SK-N-SH treated with all-trans-retinoic acid at 6 μM for 48 hours (cell line): ENCODE results near the gene HSP90AB1.

Experiments
- ATAC-seq: fragments of 200-7000 bp; cut with Tn5 transposase; 3 replicates; pipeline ENCODE4 v1.9.1; 2020; ENCODE audit warnings: mild to moderate bottlenecking, moderate library complexity
- ARNTL ChIP-seq: fragments of 450-650 bp; formaldehyde crosslinking; IDR thresholded peaks from 2 replicates; pipeline ENCODE4 v1.5.0; 2020; ENCODE audit warnings: low read depth, mild to moderate bottlenecking, moderate library complexity, borderline replicate concordance
- BACH2 ChIP-seq: fragments of 250-450 bp; sonication (Bioruptor Pico); IDR thresholded peaks from 2 replicates; pipeline ENCODE4 v1.9.0; 2021; ENCODE audit warnings: mild to moderate bottlenecking, borderline replicate concordance
- CREB5 ChIP-seq: fragments of 250-450 bp; sonication (Bioruptor Pico); IDR thresholded peaks from 2 replicates; pipeline ENCODE4 v1.5.1; 2020; ENCODE audit warnings: low read depth, mild to moderate bottlenecking, moderate library complexity
- CSRNP3 ChIP-seq: fragments of 250-450 bp; sonication (Bioruptor Pico); IDR thresholded peaks from 2 replicates; pipeline ENCODE4 v1.5.1; 2021; ENCODE audit warnings: mild to moderate bottlenecking, moderate library complexity
- ESRRG ChIP-seq: fragments of 250-450 bp; sonication (Bioruptor Pico); IDR thresholded peaks from 2 replicates; pipeline ENCODE4 v1.6.1; 2021; ENCODE audit warnings: mild to moderate bottlenecking
- GLIS3 ChIP-seq: fragments of 250-450 bp; sonication (Bioruptor Pico); IDR thresholded peaks from 2 replicates; pipeline ENCODE4 v1.5.0; 2020; ENCODE audit warnings: mild to moderate bottlenecking, moderate library complexity
- OSR1 ChIP-seq: fragments of 250-450 bp; sonication (Bioruptor Pico); IDR thresholded peaks from 2 replicates; pipeline ENCODE4 v1.8.0; 2022; ENCODE audit warnings: moderate library complexity, mild to moderate bottlenecking, inconsistent platforms
- PPARA ChIP-seq: fragments of 250-450 bp; sonication (Bioruptor Pico); IDR thresholded peaks from 2 replicates; pipeline ENCODE4 v1.5.0; 2020; ENCODE audit warnings: mild to moderate bottlenecking, borderline replicate concordance
- RARB ChIP-seq: fragments of 250-450 bp; sonication (Bioruptor Pico); IDR thresholded peaks from 2 replicates; pipeline ENCODE4 v1.8.0; 2021; ENCODE audit warnings: mild to moderate bottlenecking, moderate library complexity
- SNAI2 ChIP-seq: fragments of 250-450 bp; sonication (Bioruptor Pico); IDR thresholded peaks from 2 replicates; pipeline ENCODE4 v1.5.0; 2020; ENCODE audit warnings: mild to moderate bottlenecking, moderate library complexity
- TCF4 ChIP-seq: fragments of 250-450 bp; sonication (Bioruptor Pico); IDR thresholded peaks from 2 replicates; pipeline ENCODE4 v1.8.0; 2021; ENCODE audit warnings: mild to moderate bottlenecking, moderate library complexity, borderline replicate concordance
- TOX ChIP-seq: fragments of 250-450 bp; sonication (Bioruptor Pico); IDR thresholded peaks from 2 replicates; pipeline ENCODE4 v1.8.0; 2021; ENCODE audit warnings: mild to moderate bottlenecking, moderate library complexity, borderline replicate concordance
- TSHZ2 ChIP-seq: fragments of 250-450 bp; sonication (Bioruptor Pico); IDR thresholded peaks from 2 replicates; pipeline ENCODE4 v1.5.0; 2020; ENCODE audit warnings: mild to moderate bottlenecking, moderate library complexity
- ZC3H10 ChIP-seq: fragments of 250-450 bp; sonication (Bioruptor Pico); IDR thresholded peaks from 2 replicates; pipeline ENCODE4 v1.5.1; 2021; ENCODE audit warnings: mild to moderate bottlenecking, moderate library complexity
- ZFP30 ChIP-seq: fragments of 450-650 bp; formaldehyde crosslinking; IDR thresholded peaks from 2 replicates; pipeline ENCODE4 v1.5.0; 2022; ENCODE audit warnings: mild to moderate bottlenecking, moderate library complexity
- ZNF565 ChIP-seq: fragments of 450-650 bp; formaldehyde crosslinking; conservative IDR thresholded peaks from 2 replicates; pipeline ENCODE4 v1.5.0; 2020; ENCODE audit warnings: low read depth, mild to moderate bottlenecking, moderate library complexity
- ZNF70 ChIP-seq: fragments of 450-650 bp; formaldehyde crosslinking; IDR thresholded peaks from 2 replicates; pipeline ENCODE4 v1.5.0; 2020; ENCODE audit warnings: mild to moderate bottlenecking, moderate library complexity
- ZNF8 ChIP-seq: fragments of 450-650 bp; formaldehyde crosslinking; IDR thresholded peaks from 2 replicates; pipeline ENCODE4 v1.5.0; 2020; ENCODE audit warnings: mild to moderate bottlenecking, moderate library complexity
- TF ChIP-seq, protein P1 (sequence below): fragments of 250-450 bp; sonication (Bioruptor Pico); IDR thresholded peaks from 2 replicates; pipeline ENCODE4 v1.8.0; 2021; ENCODE audit warnings: low read depth, mild to moderate bottlenecking, moderate library complexity, borderline replicate concordance
- TF ChIP-seq, protein P2 (sequence below): fragments of 250-450 bp; sonication (Bioruptor Pico); IDR thresholded peaks from 2 replicates; pipeline ENCODE4 v1.8.0; 2020; ENCODE audit warnings: mild to moderate bottlenecking, moderate library complexity, borderline replicate concordance

HSP90AB1 gene

DNA sequence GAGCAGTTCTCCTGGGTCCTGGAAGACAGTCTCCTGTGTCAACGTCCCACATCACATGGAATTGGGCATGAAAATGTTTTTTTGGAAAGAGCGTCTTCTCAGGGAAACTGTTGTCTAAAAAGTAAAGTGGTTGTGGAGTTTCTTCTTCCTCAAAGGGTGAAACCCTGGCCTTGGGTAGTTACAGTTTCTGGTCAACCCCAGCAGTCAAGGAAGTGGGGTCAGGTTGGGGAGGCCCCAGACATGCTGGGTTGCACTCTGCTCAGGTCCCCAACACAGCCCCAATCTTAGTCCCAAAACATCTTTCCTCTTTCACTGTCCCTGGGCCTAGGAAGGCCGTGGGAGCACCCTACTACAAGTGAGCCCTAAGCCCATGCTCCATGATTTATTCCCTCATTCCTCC lies 19.4 kb downstream of the HSP90AB1 start:
- no peak for TF ChIP-seq BACH2
- TF ChIP-seq, protein P1, sequence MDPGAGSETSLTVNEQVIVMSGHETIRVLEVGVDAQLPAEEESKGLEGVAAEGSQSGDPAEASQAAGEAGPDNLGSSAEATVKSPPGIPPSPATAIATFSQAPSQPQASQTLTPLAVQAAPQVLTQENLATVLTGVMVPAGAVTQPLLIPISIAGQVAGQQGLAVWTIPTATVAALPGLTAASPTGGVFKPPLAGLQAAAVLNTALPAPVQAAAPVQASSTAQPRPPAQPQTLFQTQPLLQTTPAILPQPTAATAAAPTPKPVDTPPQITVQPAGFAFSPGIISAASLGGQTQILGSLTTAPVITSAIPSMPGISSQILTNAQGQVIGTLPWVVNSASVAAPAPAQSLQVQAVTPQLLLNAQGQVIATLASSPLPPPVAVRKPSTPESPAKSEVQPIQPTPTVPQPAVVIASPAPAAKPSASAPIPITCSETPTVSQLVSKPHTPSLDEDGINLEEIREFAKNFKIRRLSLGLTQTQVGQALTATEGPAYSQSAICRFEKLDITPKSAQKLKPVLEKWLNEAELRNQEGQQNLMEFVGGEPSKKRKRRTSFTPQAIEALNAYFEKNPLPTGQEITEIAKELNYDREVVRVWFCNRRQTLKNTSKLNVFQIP (CRISPR knock-in tag) = no peak
- no peak for TF ChIP-seq CREB5 (CRISPR knock-in tag)
- no peak for TF ChIP-seq SNAI2 (CRISPR knock-in tag)
- no peak for TF ChIP-seq CSRNP3 (CRISPR knock-in tag)
- TF ChIP-seq PPARA (CRISPR knock-in tag) = no peak
- no peak for TF ChIP-seq ZFP30
- TF ChIP-seq ZC3H10 (CRISPR knock-in tag) = no peak
- TF ChIP-seq TOX (CRISPR knock-in tag) = no peak
- no peak for TF ChIP-seq GLIS3 (CRISPR knock-in tag)
- TF ChIP-seq, protein P2, sequence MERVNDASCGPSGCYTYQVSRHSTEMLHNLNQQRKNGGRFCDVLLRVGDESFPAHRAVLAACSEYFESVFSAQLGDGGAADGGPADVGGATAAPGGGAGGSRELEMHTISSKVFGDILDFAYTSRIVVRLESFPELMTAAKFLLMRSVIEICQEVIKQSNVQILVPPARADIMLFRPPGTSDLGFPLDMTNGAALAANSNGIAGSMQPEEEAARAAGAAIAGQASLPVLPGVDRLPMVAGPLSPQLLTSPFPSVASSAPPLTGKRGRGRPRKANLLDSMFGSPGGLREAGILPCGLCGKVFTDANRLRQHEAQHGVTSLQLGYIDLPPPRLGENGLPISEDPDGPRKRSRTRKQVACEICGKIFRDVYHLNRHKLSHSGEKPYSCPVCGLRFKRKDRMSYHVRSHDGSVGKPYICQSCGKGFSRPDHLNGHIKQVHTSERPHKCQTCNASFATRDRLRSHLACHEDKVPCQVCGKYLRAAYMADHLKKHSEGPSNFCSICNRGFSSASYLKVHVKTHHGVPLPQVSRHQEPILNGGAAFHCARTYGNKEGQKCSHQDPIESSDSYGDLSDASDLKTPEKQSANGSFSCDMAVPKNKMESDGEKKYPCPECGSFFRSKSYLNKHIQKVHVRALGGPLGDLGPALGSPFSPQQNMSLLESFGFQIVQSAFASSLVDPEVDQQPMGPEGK (CRISPR knock-in tag) = no peak
- TF ChIP-seq ZNF565 (CRISPR knock-in tag) = no peak
- no peak for TF ChIP-seq RARB
- TF ChIP-seq, all 23 proteins: peak for 0
- ATAC-seq = no peak

DNA sequence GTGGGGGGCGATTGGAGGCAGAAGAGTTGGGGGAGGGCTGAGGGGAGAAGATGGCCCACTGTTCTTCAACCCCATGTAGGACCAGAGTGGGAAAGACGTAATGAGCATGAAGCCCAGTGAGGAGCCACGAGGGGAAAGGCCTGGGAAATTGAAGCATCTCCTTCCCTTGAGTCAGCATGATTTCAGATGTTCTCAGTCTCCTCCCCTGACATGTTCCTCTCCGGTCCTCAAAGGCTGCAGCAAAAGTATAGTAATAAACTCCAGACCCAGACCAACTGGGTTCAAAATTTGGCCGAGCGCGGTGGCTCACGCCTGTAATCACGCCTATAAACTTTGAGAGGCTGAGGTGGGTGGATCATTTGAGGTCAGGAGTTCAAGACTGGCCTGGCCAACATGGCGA lies 20.4 kb downstream of the HSP90AB1 start:
- TF ChIP-seq, protein P1 (CRISPR knock-in tag) = no peak
- no peak for TF ChIP-seq ZNF70 (CRISPR knock-in tag)
- no peak for TF ChIP-seq SNAI2 (CRISPR knock-in tag)
- TF ChIP-seq ZC3H10 (CRISPR knock-in tag) = no peak
- TF ChIP-seq, protein P2 (CRISPR knock-in tag) = no peak
- TF ChIP-seq ARNTL (CRISPR knock-in tag) = no peak
- TF ChIP-seq CREB5 (CRISPR knock-in tag) = no peak
- no peak for TF ChIP-seq TSHZ2
- TF ChIP-seq OSR1 (CRISPR knock-in tag) = no peak
- TF ChIP-seq BACH2 = no peak
- TF ChIP-seq ZNF565 (CRISPR knock-in tag) = no peak
- no peak for TF ChIP-seq ESRRG
- TF ChIP-seq ZNF8 (CRISPR knock-in tag) = no peak
- no peak for TF ChIP-seq TCF4
- no peak for TF ChIP-seq PPARA (CRISPR knock-in tag)
- ATAC-seq = no peak
